SU-DHL-6 (cell line): ENCODE measurements around the gene ASB18.

Experiments used
- EZH2phosphoT487 ChIP-seq: fragments of 200-600 bp; sonication (generic), shearing (Covaris generic); conservative IDR thresholded peaks from 2 replicates; pipeline ENCODE4 v1.6.1; 2018; ENCODE audit warnings: mild to moderate bottlenecking, antibody characterized with exemption, low read length, moderate library complexity, mixed read lengths
- TF ChIP-seq, protein P1 (sequence below): fragments of 200-600 bp; sonication (generic); IDR thresholded peaks from one replicate; pipeline ENCODE4 v1.5.1; 2017; ENCODE audit warnings: antibody characterized with exemption, mild to moderate bottlenecking, low read length, moderate library complexity; ENCODE audit not compliant: insufficient read depth, poor library complexity, severe bottlenecking

DNA sequence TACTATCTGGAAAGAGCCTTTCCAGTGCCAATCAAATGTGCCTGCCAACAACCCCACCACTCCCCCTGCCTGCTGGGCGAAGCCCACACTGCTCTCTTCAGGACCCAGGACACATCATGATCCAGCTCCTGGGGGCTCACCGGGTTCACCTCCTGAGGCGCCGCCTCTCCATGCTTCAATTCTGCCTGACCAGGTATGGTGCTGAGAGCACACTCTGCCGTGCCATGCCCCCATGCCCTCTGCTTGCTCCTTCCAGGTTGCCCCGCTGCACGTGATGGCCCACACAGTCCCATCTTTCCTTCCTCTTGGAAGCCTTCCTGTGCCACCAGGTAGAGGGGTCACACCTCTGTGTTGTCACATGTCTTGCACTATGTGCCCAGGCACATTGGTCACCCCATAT, 47.5 kb downstream of the ASB18 start:
- TF ChIP-seq, protein P1, sequence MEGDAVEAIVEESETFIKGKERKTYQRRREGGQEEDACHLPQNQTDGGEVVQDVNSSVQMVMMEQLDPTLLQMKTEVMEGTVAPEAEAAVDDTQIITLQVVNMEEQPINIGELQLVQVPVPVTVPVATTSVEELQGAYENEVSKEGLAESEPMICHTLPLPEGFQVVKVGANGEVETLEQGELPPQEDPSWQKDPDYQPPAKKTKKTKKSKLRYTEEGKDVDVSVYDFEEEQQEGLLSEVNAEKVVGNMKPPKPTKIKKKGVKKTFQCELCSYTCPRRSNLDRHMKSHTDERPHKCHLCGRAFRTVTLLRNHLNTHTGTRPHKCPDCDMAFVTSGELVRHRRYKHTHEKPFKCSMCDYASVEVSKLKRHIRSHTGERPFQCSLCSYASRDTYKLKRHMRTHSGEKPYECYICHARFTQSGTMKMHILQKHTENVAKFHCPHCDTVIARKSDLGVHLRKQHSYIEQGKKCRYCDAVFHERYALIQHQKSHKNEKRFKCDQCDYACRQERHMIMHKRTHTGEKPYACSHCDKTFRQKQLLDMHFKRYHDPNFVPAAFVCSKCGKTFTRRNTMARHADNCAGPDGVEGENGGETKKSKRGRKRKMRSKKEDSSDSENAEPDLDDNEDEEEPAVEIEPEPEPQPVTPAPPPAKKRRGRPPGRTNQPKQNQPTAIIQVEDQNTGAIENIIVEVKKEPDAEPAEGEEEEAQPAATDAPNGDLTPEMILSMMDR, result no peak
- no peak for TF ChIP-seq EZH2phosphoT487
